ENCODE data around the gene PLEKHH2. TPM values are rescaled to one million over a fixed set of nuclear protein-coding genes. Genes with fewer than 3 reads are reported as not detected.
A peak's percentile ranks its signal among the peaks of the same experiment; 100 is the strongest.

Gene PLEKHH2
- total RNA-seq, 1 donor from 2014 or later: 0.84 TPM

DNA sequence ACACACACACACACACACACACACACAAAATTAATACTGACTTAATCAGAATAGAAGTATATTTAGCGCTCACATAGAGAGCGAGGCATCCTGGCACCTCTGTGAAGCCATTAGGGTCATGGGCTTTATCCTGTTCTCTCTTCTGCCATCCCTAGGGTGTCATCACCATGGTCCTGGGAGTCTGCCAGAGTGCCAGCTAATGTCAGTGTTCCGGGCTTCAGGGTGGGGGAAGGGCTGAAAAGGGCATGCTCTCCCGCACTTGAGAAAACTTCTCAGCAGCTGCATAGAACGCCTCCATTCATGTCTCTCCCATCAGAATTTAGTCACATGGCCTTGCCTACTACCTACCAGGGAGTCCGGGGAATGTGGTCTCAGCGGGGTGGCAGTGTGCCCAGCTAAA lies 117.1 kb downstream of the PLEKHH2 start:
- no peaks in the 10 kb centered on the region for H3K9me3 ChIP-seq (ENCODE audit: insufficient read depth, low read depth, low read length)
- no peak overlapping the region for H3K9ac ChIP-seq (ENCODE audit: low read length)
- no peaks in the 10 kb centered on the region for H3K36me3 ChIP-seq (ENCODE audit: insufficient read depth, low read length)
- Mint-ChIP-seq H3K27me3 (ENCODE audit: low read depth, unreplicated experiment) (no peaks in the 10 kb centered on the region), H3K27ac (ENCODE audit: unreplicated experiment) (no peak overlapping the region), H3K4me1 (ENCODE audit: low read depth, unreplicated experiment) (peaks cover 10% of the 10 kb centered on the region), H3K36me3 (ENCODE audit: low read depth, unreplicated experiment) (no peaks in the 10 kb centered on the region), H3K9me3 (ENCODE audit: unreplicated experiment) (no peaks in the 10 kb centered on the region), H3K4me3 (ENCODE audit: unreplicated experiment) (no peak overlapping the region)
- H3K4me2 ChIP-seq (ENCODE audit: low read length): no peak overlapping the region
- no peak overlapping the region for H2AFZ ChIP-seq (ENCODE audit: low read depth, low read length)
- H3K4me3 ChIP-seq (ENCODE audit: insufficient read depth, low read depth, low read length): no peak overlapping the region
- no peaks in the 10 kb centered on the region for H4K20me1 ChIP-seq (ENCODE audit: insufficient read depth, low read length)
- TF ChIP-seq, protein P1, sequence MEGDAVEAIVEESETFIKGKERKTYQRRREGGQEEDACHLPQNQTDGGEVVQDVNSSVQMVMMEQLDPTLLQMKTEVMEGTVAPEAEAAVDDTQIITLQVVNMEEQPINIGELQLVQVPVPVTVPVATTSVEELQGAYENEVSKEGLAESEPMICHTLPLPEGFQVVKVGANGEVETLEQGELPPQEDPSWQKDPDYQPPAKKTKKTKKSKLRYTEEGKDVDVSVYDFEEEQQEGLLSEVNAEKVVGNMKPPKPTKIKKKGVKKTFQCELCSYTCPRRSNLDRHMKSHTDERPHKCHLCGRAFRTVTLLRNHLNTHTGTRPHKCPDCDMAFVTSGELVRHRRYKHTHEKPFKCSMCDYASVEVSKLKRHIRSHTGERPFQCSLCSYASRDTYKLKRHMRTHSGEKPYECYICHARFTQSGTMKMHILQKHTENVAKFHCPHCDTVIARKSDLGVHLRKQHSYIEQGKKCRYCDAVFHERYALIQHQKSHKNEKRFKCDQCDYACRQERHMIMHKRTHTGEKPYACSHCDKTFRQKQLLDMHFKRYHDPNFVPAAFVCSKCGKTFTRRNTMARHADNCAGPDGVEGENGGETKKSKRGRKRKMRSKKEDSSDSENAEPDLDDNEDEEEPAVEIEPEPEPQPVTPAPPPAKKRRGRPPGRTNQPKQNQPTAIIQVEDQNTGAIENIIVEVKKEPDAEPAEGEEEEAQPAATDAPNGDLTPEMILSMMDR (IDR thresholded peaks at IDR 0.05; ENCODE audit: insufficient read depth, low read depth, low read length): no peak
- no peak for TF ChIP-seq EZH2 (IDR thresholded peaks at IDR 0.05; ENCODE audit: insufficient read depth, low read length)
- no peaks in the 10 kb centered on the region for H3K27me3 ChIP-seq (ENCODE audit: insufficient read depth, low read length)
- H3K4me1 ChIP-seq (ENCODE audit: insufficient read depth, low read length): peaks cover 15% of the 10 kb centered on the region
- H3K79me2 ChIP-seq (ENCODE audit: insufficient read depth, low read length): no peaks in the 10 kb centered on the region
- no peak overlapping the region for H3K27ac ChIP-seq (ENCODE audit: low read depth, low read length)
- DNase-seq (ENCODE audit: low read depth) (no peak), FAIRE-seq (no peak)

DNA sequence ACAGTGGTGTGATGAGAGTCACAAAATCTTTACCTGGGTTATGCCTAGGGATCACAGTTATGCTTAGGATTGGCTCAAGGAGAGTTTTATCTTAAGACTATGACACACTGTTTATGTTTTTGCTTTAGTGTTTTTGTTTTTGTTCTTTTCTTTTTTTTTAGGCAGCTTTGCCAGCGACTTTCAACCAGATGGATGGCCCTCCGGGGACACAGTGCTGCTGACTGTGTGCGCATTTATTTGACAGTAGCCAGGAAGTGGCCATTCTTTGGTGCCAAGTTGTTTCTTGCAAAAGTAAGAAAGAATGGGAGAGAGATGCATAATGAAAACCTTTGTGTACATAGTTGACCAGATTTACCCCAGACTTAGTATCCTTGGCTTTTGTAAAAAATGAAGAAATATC lies 121.7 kb downstream of the PLEKHH2 start:
- Mint-ChIP-seq H3K27ac (ENCODE audit: unreplicated experiment) (peak overlapping the region; percentile 92), H3K9me3 (ENCODE audit: unreplicated experiment) (no peaks in the 10 kb centered on the region), H3K4me3 (ENCODE audit: unreplicated experiment) (no peak overlapping the region), H3K27me3 (ENCODE audit: low read depth, unreplicated experiment) (no peaks in the 10 kb centered on the region), H3K36me3 (ENCODE audit: low read depth, unreplicated experiment) (no peaks in the 10 kb centered on the region), H3K4me1 (ENCODE audit: low read depth, unreplicated experiment) (peaks cover 13% of the 10 kb centered on the region)
- no peaks in the 10 kb centered on the region for H3K27me3 ChIP-seq (ENCODE audit: insufficient read depth, low read length)
- H2AFZ ChIP-seq (ENCODE audit: low read depth, low read length): peak overlapping the region; percentile 6
- H3K36me3 ChIP-seq (ENCODE audit: insufficient read depth, low read length): no peaks in the 10 kb centered on the region
- H3K4me2 ChIP-seq (ENCODE audit: low read length): peak overlapping the region; percentile 39
- peak overlapping the region; percentile 19 for H3K9ac ChIP-seq (ENCODE audit: low read length)
- FAIRE-seq: no peak
- no peak overlapping the region for H3K4me3 ChIP-seq (ENCODE audit: insufficient read depth, low read depth, low read length)
- peak; percentile 72 for DNase-seq (ENCODE audit: low read depth)
- peak overlapping the region; percentile 51 for H3K27ac ChIP-seq (ENCODE audit: low read depth, low read length)
- H3K4me1 ChIP-seq (ENCODE audit: insufficient read depth, low read length): peaks cover 12% of the 10 kb centered on the region
- H3K79me2 ChIP-seq (ENCODE audit: insufficient read depth, low read length): no peaks in the 10 kb centered on the region
- no peaks in the 10 kb centered on the region for H3K9me3 ChIP-seq (ENCODE audit: insufficient read depth, low read depth, low read length)
- TF ChIP-seq EZH2 (IDR thresholded peaks at IDR 0.05; ENCODE audit: insufficient read depth, low read length): no peak
- TF ChIP-seq, protein P1 (IDR thresholded peaks at IDR 0.05; ENCODE audit: insufficient read depth, low read depth, low read length): no peak
- no peaks in the 10 kb centered on the region for H4K20me1 ChIP-seq (ENCODE audit: insufficient read depth, low read length)

- H3K4me2 ChIP-seq (ENCODE audit: low read length): peak overlapping the region; percentile 39
- H3K9me3 Mint-ChIP-seq (ENCODE audit: unreplicated experiment): no peaks in the 10 kb centered on the region
- H3K4me1 ChIP-seq (ENCODE audit: insufficient read depth, low read length): peaks cover 12% of the 10 kb centered on the region
- H3K79me2 ChIP-seq (ENCODE audit: insufficient read depth, low read length): no peaks in the 10 kb centered on the region
- FAIRE-seq (no peak), DNase-seq (ENCODE audit: low read depth) (peak; percentile 89)
- no peaks in the 10 kb centered on the region for H3K27me3 Mint-ChIP-seq (ENCODE audit: low read depth, unreplicated experiment)
- no peaks in the 10 kb centered on the region for H4K20me1 ChIP-seq (ENCODE audit: insufficient read depth, low read length)
- H3K4me3 ChIP-seq (ENCODE audit: insufficient read depth, low read depth, low read length): no peak overlapping the region
- no peaks in the 10 kb centered on the region for H3K36me3 Mint-ChIP-seq (ENCODE audit: low read depth, unreplicated experiment)
- no peaks in the 10 kb centered on the region for H3K36me3 ChIP-seq (ENCODE audit: insufficient read depth, low read length)
- no peaks in the 10 kb centered on the region for H3K27me3 ChIP-seq (ENCODE audit: insufficient read depth, low read length)
- peak overlapping the region; percentile 51 for H3K27ac ChIP-seq (ENCODE audit: low read depth, low read length)
- H3K27ac Mint-ChIP-seq (ENCODE audit: unreplicated experiment): peak overlapping the region; percentile 92
- peak overlapping the region; percentile 8 for H3K9ac ChIP-seq (ENCODE audit: low read length)
- peaks cover 13% of the 10 kb centered on the region for H3K4me1 Mint-ChIP-seq (ENCODE audit: low read depth, unreplicated experiment)
- no peak overlapping the region for H3K4me3 Mint-ChIP-seq (ENCODE audit: unreplicated experiment)
- no peaks in the 10 kb centered on the region for H3K9me3 ChIP-seq (ENCODE audit: insufficient read depth, low read depth, low read length)
- TF ChIP-seq, protein P1 (IDR thresholded peaks at IDR 0.05; ENCODE audit: insufficient read depth, low read depth, low read length): no peak
- no peak for TF ChIP-seq EZH2 (IDR thresholded peaks at IDR 0.05; ENCODE audit: insufficient read depth, low read length)
- no peak overlapping the region for H2AFZ ChIP-seq (ENCODE audit: low read depth, low read length)
These were observed 122.1 kb downstream of the PLEKHH2 start for GRCh38 chr2:43759195-43759594.

Measured in astrocyte (in vitro differentiated cells and primary cell).